ENCODE measurements around the gene SERP1.

- no peak for TF ChIP-seq CTCF (IDR thresholded peaks at IDR 0.05 in 8 of 11, conservative IDR thresholded peaks at IDR 0.05 in 3 of 11)
- no peak for TF ChIP-seq POLR2AphosphoS5 (IDR thresholded peaks at IDR 0.05)
Observed at GRCh38 chr3:150545419-150546225, 674 bp downstream of the SERP1 start.
